ENCODE results near the gene NPFFR2. TPM values are rescaled to one million over a fixed set of nuclear protein-coding genes. Genes with fewer than 3 reads are reported as not detected.
"Not testable (repeated sequence)": the region's sequence is repeated elsewhere in the genome, so short reads cannot be mapped to it uniquely, and the experiment has no call there.

The NPFFR2 gene
- total RNA-seq, 1 experiment from 2014 or later: not detected

- TF ChIP-seq ZFX (IDR thresholded peaks at IDR 0.05) (no peak), SRF (IDR thresholded peaks at IDR 0.05; ENCODE audit: low read depth) (no peak)
These were observed 45.5 kb downstream of the NPFFR2 start (continued) for GRCh38 chr4:72077346-72077745.

- peaks cover 0 to 5% of the 10 kb centered on the region in 2 experiments; a peak in 1 of 4 replicates for H3K9me3 ChIP-seq (ENCODE audit: control insufficient read depth in 1 of 2, insufficient read depth in 1 of 2, low read depth in 1 of 2, low read length in 2 of 2)
- H3K9ac ChIP-seq (ENCODE audit: low read length): no peak overlapping the region
- H3K79me2 ChIP-seq (ENCODE audit: insufficient read depth, low read length): no peaks in the 10 kb centered on the region
- H3K4me2 ChIP-seq (ENCODE audit: low read length): no peak overlapping the region
- no peaks in the 10 kb centered on the region for H3K36me3 ChIP-seq (ENCODE audit: control insufficient read depth in 1 of 2, insufficient read depth in 2 of 2, low read length in 2 of 2)
- DNase-seq (ENCODE audit: low read depth, low spot score) (no peak), ATAC-seq (no peak)
- ChIA-PET RAD21 (ENCODE audit: low non-redundant PET in 1 of 2, low total read pairs in 2 of 2, uncharacterized antibody in 2 of 2, unreplicated experiment in 2 of 2) (no interaction called here), POLR2A (no interaction called here), CTCF (no interaction called here)
- no peak overlapping the region for H3K4me3 ChIP-seq (replicated peaks in 1 of 2; ENCODE audit: low read depth in 1 of 2, low read length in 2 of 2)
- no peaks in the 10 kb centered on the region for H3K9me2 ChIP-seq (ENCODE audit: insufficient read depth)
- no peaks in the 10 kb centered on the region for H4K20me1 ChIP-seq (ENCODE audit: insufficient read depth)
- H3K27me3 ChIP-seq (ENCODE audit: insufficient read depth, low read length): no peaks in the 10 kb centered on the region
- H3K27ac ChIP-seq (ENCODE audit: low read depth, low read length): no peak overlapping the region
- intact Hi-C loops (cut with micrococcal nuclease): no loop called here
- no peak for TF ChIP-seq MAX (IDR thresholded peaks at IDR 0.05)
- TF ChIP-seq EZH2phosphoT487 (IDR thresholded peaks at IDR 0.05; ENCODE audit: borderline replicate concordance): no peak
- no peak for TF ChIP-seq POLR2A (IDR thresholded peaks at IDR 0.05; ENCODE audit: borderline replicate concordance, extremely low read depth, insufficient read depth, insufficient read length)
- no peak for TF ChIP-seq CTCF (IDR thresholded peaks at IDR 0.05 in 2 of 3, conservative IDR thresholded peaks at IDR 0.05 in 1 of 3; ENCODE audit: borderline replicate concordance in 1 of 3, insufficient read depth in 1 of 3, low read depth in 2 of 3, low read length in 2 of 3)
- TF ChIP-seq CEBPB (IDR thresholded peaks at IDR 0.05; ENCODE audit: low read depth): no peak
- TF ChIP-seq SRF (IDR thresholded peaks at IDR 0.05; ENCODE audit: low read depth): no peak
- TF ChIP-seq YY1 (IDR thresholded peaks at IDR 0.05; ENCODE audit: extremely low read depth, insufficient replicate concordance, low read depth, low read length): no peak
- TF ChIP-seq SIN3A (IDR thresholded peaks at IDR 0.05; ENCODE audit: low read depth): no peak
- no peak for TF ChIP-seq SP1 (IDR thresholded peaks at IDR 0.05; ENCODE audit: low read depth)
- TF ChIP-seq REST (IDR thresholded peaks at IDR 0.05; ENCODE audit: low read depth): no peak
- TF ChIP-seq EZH2 (IDR thresholded peaks at IDR 0.05): no peak
- TF ChIP-seq ATF3 (IDR thresholded peaks at IDR 0.05): no peak
- no peak for TF ChIP-seq EGR1 (IDR thresholded peaks at IDR 0.05; ENCODE audit: low read depth)
- TF ChIP-seq ELF1 (IDR thresholded peaks at IDR 0.05; ENCODE audit: borderline replicate concordance, low read depth): no peak
- no peaks in the 10 kb centered on the region for H3K4me1 ChIP-seq (ENCODE audit: control insufficient read depth in 1 of 2, insufficient read depth in 2 of 2, low read length in 2 of 2)
- no peak overlapping the region for H2AFZ ChIP-seq (ENCODE audit: low read depth, low read length, poor library complexity, severe bottlenecking)
- BruUV-seq (replicated peaks): no TSS peak
These were observed 52.8 kb downstream of the NPFFR2 start for GRCh38 chr4:72084587-72085011.

GRCh38 chr4:72090606-72091005, 58.8 kb downstream of the NPFFR2 start:
- H3K27me3 ChIP-seq (ENCODE audit: insufficient read depth, low read length); H3K36me3 ChIP-seq (ENCODE audit: control insufficient read depth in 1 of 2, insufficient read depth in 2 of 2, low read length in 2 of 2); H3K9me3 ChIP-seq (ENCODE audit: control insufficient read depth in 1 of 2, insufficient read depth in 1 of 2, low read depth in 1 of 2, low read length in 2 of 2); H3K4me2 ChIP-seq (ENCODE audit: low read length); H3K27ac ChIP-seq (ENCODE audit: low read depth, low read length); H2AFZ ChIP-seq (ENCODE audit: low read depth, low read length, poor library complexity, severe bottlenecking); RAD21 ChIA-PET (ENCODE audit: low non-redundant PET in 1 of 2, low total read pairs in 2 of 2, uncharacterized antibody in 2 of 2, unreplicated experiment in 2 of 2); H3K79me2 ChIP-seq (ENCODE audit: insufficient read depth, low read length); H3K9me2 ChIP-seq (ENCODE audit: insufficient read depth); POLR2A ChIA-PET; CTCF ChIA-PET; ATAC-seq; H4K20me1 ChIP-seq (ENCODE audit: insufficient read depth); BruUV-seq (replicated peaks); H3K4me1 ChIP-seq (ENCODE audit: control insufficient read depth in 1 of 2, insufficient read depth in 2 of 2, low read length in 2 of 2); intact Hi-C loops (cut with micrococcal nuclease); H3K9ac ChIP-seq (ENCODE audit: low read length); DNase-seq (ENCODE audit: low read depth, low spot score); H3K4me3 ChIP-seq (replicated peaks in 1 of 2; ENCODE audit: low read depth in 1 of 2, low read length in 2 of 2): not testable (repeated sequence)

Data from HCT116 (cell line).